Hindlimb muscle (tissue), 1 donor: ENCODE data around the gene REPS2. TPM values are rescaled to one million over a fixed set of nuclear protein-coding genes. Genes with fewer than 3 reads are reported as not detected.
"Not testable (repeated sequence)": the region's sequence is repeated elsewhere in the genome, so short reads cannot be mapped to it uniquely, and the experiment has no call there.

Experiments
- DNase-seq: peaks from one replicate; pipeline ENCODE4 v3.0.0-alpha.2; 2013
- polyA plus RNA-seq: library from polyadenylated mRNA; unstranded; fragments of 120-200 nt; gene quantifications from one replicate; pipeline ENCODE4 v1.2.1, GENCODE V29; 2013; ENCODE audit not compliant: insufficient read length

The REPS2 gene
- polyA plus RNA-seq, 1 donor, result 7.1 TPM

- not testable (repeated sequence) for DNase-seq
These were observed 18.5 kb downstream of the REPS2 start for GRCh38 chrX:16964976-16965375.

GRCh38 chrX:16966752-16967448, 20.4 kb downstream of the REPS2 start:
- DNase-seq, result no peak

- not testable (repeated sequence) for DNase-seq
These were observed 22.3 kb downstream of the REPS2 start for GRCh38 chrX:16968753-16969152.

- DNase-seq, result no peak
These were observed 24.5 kb downstream of the REPS2 start for GRCh38 chrX:16970977-16971376.

GRCh38 chrX:16971694-16972093, 25.2 kb downstream of the REPS2 start:
- DNase-seq, result no peak

- DNase-seq, result no peak
These were observed 28.8 kb downstream of the REPS2 start for GRCh38 chrX:16975233-16975632.

GRCh38 chrX:16977771-16978170, 31.3 kb downstream of the REPS2 start:
- DNase-seq, result no peak

- DNase-seq, result peak; percentile 35
These were observed 31.9 kb downstream of the REPS2 start for GRCh38 chrX:16978193-16978984.

- DNase-seq, result no peak
These were observed 32.8 kb downstream of the REPS2 start for GRCh38 chrX:16979226-16979625.

GRCh38 chrX:16981209-16981608, 34.8 kb downstream of the REPS2 start:
- no peak for DNase-seq

GRCh38 chrX:16981980-16982379, 35.5 kb downstream of the REPS2 start:
- DNase-seq, result no peak

- DNase-seq, result no peak
These were observed 36.6 kb downstream of the REPS2 start for GRCh38 chrX:16983051-16983450.

GRCh38 chrX:16985286-16985685, 38.8 kb downstream of the REPS2 start:
- DNase-seq, result no peak

GRCh38 chrX:16986169-16986568, 39.7 kb downstream of the REPS2 start:
- no peak for DNase-seq

- no peak for DNase-seq
These were observed 43.3 kb downstream of the REPS2 start for GRCh38 chrX:16989750-16990149.

GRCh38 chrX:16990839-16991238, 44.4 kb downstream of the REPS2 start:
- no peak for DNase-seq

- no peak for DNase-seq
These were observed 46.0 kb downstream of the REPS2 start for GRCh38 chrX:16992445-16992844.

- no peak for DNase-seq
These were observed 46.5 kb downstream of the REPS2 start for GRCh38 chrX:16992951-16993350.

GRCh38 chrX:16993791-16994318, 47.4 kb downstream of the REPS2 start:
- no peak for DNase-seq

- DNase-seq, result no peak
These were observed 48.3 kb downstream of the REPS2 start for GRCh38 chrX:16994736-16995135.

GRCh38 chrX:16997313-16997712, 50.9 kb downstream of the REPS2 start:
- DNase-seq, result no peak

GRCh38 chrX:16999275-16999674, 52.8 kb downstream of the REPS2 start:
- no peak for DNase-seq

GRCh38 chrX:17000751-17001150, 54.3 kb downstream of the REPS2 start:
- DNase-seq, result no peak
